Eye (tissue), 1 donor: Measurements from ENCODE around the gene SPP1.
A peak's percentile ranks its signal among the peaks of the same experiment; 100 is the strongest.

ENCODE experiments used
- DNase-seq: peaks from one replicate; pipeline ENCODE4 v3.0.0-alpha.2; 2015

The SPP1 gene

DNA sequence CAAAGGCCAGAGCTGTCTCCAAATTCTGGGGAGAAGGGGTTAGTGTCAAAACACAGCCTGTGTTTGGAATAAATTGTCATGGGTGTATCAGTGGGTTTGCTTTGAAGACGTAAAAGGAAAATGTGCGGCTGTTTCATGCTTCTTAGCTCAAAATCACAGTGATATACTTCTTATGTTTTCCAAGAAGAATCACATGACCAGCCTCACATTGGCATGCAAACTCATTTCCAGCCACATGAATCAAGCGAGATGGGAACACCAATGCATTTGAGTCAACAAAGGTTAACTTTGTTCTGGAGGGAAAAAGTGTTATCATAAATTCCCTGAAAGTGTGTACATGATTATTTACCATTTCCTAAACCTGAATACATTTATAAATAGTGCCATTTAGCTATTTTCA, 19.0 kb upstream of the SPP1 start:
- no peak for DNase-seq

DNA sequence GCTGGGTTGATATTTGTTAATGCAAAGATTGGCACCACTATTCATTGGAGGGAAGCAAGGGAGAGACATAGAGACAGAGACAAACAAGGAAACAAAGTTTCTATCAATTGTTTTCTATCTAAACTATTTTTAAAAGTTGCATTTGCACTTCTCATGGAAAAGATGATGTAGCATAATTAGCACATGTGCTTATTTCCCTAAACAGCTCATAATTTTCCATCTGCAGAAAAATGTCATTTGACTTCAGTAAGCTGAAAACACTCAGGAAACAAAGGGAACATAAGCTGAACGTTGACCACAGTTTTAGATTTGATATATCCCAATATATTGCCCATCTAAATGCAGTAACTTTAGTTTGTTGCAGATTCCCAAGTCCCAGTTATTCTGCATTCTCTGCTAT, 18.5 kb upstream of the SPP1 start:
- no peak for DNase-seq

DNA sequence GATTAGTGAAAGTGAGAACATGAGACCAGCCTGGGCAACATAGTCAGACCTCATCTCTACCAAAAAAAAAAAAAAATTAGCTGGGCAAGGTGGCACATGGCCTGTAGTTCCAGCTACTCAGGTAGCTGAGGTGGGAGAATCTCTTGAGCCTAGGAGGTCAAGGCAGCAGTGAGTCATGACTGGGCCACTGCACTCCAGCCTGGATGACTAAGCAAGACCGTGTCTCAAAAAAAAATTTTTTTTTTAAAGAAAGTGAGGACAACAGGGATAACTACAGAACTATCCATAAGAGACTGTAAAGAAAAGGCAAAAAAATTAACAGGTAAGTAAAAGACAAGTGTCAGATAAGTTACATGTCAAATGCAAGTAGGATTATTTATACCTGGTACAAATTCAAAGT, 13.5 kb upstream of the SPP1 start:
- no peak for DNase-seq

DNA sequence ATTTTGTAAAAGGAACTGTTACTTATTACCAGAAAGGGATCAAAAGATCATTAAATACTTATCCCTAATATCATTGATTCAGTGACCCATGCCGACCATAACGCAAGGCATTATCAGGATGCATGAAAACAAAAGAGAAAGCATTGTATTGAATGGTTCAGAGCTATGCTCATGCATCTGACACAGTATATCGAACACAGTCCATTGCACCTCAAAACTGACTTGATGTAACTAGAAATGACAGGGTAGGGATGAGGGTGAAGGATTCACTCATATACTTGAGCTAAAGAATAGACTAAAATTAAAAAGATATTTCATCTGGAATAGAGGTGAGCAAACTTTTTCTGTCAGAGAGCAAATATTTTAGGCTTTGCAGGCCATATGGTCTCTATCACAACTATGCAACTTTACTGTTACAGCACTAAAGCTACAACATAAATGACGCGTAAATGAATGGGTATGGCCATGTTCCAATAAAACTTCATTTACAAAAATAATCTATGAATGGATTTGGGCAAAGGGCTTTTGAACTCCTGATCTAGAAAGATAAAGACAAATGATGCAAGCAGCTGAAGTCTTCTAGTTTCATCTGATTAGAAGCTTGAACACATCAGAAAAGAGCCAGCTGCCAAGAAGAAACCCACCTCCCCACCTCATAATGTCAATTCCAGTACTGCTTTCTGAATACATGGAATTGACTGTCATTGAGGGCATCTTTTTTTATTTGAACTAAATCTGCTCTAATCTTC, 12.9 kb upstream of the SPP1 start:
- peak; percentile 82 for DNase-seq

DNA sequence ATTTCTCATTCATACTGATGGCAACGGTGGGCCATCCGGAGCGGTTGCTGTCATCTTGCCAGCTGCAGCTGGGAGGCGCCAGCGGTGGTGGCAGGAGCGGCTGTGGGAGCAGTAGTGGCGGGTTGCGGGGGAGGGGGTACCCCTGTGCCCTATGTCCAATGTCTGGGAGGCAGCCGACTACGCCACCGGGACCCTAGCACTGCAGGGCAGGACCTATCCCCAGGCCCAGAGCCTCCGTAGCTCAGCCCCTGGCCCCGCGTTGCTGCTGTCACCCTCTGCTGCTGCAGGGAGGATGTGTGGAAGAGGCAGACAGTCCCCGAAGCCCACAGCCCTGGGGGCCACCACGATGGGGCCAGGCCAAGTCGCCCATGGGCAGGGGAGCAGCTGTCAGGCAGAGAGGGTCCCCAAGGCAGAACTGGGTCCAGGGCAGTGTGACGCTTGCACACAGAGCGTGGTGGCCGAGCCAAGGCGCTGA, 10.0 kb upstream of the SPP1 start:
- no peak for DNase-seq

DNA sequence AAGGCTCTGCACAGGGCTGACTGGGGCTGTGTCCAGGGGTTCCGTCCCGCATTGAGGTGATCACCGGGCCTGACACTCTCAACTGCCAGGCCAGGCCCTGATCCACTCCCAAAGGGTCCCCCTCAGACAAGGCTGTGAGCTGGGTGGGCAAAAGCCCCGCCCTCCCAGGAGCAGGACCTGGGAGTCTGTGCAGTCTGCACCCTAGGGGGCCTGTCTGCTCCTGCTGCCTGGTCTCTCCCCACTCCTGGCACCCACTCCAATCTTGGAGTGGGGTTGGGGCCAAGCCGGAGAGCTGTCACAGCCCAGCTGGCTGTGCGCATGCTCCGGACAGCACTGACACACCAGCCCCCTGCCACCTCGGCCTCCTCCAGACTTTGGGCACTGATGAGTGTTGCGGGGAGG, 9.4 kb upstream of the SPP1 start:
- no peak for DNase-seq

DNA sequence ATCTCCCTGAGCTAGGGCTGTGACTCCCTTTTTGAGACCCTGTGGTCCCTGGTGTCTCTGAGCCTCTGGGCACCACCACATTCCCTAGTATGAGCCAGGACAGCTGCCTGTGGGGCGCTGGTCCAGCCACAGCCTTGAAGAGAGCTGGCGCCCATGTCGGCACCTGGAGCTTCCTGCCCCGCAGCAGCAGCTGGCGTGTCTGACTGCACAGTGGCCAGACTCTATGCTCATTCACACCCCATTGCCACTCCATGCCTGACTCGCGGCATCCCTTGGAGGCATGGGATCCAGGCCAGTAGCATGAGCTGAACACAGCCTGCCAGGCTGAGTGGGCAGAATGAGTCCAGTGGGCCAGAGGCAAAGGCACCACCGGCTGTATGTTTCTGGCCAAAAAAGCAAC, 8.3 kb upstream of the SPP1 start:
- no peak for DNase-seq

DNA sequence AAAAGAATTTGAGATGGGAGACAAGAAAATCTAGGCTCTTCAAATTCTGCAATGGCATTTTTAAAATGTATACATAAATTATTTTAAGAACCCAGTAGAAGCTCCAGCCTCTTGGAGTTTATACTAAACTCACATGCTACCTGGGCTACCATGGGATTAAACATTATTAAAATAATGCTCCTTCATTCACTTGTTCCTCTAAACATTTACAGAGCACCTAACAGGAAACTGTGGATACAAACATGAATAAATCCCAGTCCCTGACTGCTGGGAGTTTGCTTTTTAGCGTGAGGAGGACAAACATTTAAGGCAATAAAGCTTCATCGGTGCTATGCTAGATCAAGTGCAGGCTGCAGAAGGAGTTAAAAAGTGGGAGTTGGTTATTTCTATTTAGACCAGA, 5.4 kb upstream of the SPP1 start:
- DNase-seq = no peak

DNA sequence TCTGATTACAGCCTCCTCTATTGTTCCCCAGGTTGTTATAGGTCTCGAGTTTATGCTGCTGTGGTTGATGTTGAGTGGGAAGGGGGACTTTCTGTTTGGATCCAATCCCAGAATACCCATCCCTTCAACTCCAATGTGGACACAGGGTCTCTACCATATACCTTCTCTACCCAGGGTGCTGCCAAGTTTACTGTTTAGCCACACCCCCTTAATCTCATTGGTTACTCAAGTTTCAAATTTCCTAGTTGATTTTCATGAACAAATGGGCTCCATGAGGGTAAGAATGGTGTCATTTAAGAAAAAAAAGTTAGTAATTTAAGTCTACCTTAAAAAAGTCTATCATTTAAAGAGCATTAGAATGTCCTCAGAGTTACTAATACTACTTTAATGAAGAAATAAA, 3.6 kb upstream of the SPP1 start:
- no peak for DNase-seq

DNA sequence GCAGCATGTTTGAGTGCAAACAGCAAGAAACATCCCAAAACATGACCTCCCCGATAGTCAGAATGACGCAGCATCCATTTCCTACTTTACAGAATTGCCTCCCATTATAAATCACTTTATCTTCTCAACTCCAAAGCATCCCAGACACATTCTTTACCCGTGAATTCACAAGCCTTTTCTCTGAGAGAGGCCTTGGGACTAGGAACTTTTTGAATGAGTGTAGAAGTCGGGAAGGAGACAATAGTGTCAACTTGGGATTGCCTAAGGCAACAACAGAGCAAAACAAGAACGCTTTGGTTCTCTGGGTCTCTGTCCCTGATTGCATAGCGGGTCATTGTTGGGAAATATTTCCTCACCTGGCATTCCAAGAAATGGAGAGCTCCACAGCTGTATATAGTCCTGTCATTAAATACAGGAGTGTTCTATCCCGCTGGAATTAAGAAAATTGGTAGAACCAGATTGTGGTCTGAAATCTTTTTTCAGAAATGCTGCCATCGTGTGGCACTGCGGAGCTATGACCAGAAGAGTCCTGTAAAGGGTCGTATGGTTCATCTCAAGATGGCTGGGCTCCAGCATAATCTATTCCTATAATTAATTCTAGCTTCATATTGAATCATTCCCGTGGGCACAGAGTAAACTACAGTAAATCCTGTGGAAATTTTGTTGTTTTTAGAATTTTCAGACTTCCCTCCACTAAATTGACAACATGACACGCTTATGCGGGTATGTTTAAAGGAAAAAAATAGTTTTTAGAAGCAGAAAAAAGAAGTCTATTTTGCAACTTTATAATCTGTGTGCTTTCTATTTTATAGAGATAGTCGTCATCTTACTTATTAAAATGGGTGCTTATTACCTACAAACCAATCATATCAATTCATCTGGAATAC, 2.0 kb upstream of the SPP1 start:
- peak; percentile 85 for DNase-seq

DNA sequence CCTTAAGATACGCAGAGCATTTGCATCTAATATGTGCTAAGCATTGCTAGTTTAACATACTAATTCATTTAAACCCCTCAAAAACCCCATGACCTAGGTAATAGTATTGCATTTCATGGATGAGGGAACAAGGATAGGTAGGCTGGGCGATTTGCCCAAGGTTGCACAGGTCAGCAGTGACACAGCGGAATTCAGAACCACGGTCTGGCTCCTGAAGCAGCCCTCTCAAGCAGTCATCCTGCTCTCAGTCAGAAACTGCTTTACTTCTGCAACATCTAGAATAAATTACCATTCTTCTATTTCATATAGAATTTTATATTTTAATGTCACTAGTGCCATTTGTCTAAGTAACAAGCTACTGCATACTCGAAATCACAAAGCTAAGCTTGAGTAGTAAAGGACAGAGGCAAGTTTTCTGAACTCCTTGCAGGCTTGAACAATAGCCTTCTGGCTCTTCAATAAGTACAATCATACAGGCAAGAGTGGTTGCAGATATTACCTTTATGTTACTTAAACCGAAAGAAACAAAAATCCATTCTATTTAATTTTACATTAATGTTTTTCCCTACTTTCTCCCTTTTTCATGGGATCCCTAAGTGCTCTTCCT, 555 bp upstream of the SPP1 start:
- DNase-seq = no peak

DNA sequence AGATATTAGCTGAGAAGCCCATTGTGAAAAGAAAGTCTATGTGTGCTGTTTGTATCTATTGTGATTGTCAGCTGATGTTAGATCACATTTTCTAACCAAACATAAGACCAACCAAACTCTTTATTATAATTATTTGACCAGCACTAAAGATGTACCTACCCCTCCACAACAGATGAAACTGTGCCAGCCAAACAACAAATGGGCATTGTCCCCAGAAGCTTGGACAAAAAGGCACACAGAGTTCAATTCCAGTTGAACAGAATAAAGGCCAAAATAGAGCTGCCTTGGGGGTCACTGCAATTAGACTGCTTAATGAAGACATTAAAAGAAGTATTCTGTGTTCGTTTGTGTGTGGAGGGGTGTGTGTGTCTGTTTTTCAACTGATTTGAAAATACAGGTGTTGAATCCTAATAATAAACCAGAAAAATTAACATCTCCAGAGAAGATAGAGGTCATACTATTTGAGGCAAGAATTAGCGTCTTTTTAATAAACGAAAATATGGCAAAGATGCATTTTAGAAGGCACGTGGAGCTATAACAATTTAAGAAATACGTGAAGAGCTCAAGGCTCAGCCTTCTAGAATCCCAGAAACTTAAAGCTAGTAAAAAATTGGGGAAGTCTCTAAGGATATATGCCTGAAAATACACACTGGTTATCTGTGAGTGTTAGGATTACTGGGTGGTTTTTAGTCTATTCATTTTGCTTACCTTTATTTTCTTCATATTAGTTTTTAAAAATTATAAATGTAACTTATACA, 2.2 kb downstream of the SPP1 start:
- peak; percentile 51 for DNase-seq

DNA sequence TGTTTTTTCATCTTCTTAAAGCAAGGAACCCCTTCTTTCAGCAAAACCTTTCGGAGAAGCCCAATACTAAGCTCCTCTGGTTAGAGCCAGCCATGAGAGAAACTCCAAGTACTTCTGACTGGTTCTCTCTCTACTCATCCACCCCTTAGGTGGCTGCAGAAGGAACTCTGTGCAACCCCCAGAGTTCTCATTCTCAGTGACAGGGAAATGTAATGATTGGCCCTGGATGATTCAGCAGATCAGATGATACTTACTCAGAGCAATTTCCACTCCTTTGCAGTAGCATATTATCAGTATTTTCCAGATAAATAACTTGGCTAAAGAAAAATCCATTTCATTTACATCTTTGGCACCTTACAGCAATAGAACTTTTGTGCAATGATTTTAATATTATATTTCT, 3.2 kb downstream of the SPP1 start:
- DNase-seq = no peak

DNA sequence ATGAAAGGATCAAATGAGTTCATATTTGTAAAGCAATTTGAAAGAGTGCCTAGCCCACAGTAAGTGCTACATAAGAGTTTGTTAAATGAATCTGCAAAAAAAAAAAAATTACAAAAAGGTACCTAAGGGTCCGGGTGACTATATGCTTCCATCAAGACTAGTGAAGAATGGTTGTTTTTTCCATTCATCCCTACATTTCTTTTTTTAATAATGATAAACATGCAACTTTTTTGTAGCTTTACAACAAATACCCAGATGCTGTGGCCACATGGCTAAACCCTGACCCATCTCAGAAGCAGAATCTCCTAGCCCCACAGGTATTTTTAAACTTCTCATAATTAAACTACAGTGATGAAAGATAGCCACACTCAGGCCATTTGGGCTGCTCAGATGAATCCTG, 4.3 kb downstream of the SPP1 start:
- no peak for DNase-seq

DNA sequence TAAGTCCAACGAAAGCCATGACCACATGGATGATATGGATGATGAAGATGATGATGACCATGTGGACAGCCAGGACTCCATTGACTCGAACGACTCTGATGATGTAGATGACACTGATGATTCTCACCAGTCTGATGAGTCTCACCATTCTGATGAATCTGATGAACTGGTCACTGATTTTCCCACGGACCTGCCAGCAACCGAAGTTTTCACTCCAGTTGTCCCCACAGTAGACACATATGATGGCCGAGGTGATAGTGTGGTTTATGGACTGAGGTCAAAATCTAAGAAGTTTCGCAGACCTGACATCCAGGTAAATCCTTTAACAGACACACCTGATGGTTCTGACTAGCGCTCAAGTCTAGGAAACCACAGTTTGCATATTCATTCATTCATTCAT, 6.0 kb downstream of the SPP1 start:
- DNase-seq = no peak

DNA sequence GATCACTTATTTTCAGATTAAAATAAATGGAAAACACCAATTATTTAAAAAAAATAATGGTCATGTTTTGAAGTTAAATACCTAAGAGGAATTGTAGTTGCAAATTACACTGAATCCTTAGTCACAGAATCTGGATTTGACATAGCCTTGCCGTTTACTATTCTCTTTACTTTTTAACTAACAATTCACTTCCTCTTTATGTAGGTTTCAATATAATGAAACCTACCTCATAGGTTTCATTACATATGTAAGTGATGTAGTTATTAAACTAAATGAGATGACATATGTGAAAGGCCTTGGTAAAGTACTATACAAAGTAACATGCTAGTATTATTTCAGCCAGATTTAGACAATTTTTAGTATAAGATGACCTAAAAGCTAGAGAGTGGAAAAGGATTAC, 6.5 kb downstream of the SPP1 start:
- no peak for DNase-seq

DNA sequence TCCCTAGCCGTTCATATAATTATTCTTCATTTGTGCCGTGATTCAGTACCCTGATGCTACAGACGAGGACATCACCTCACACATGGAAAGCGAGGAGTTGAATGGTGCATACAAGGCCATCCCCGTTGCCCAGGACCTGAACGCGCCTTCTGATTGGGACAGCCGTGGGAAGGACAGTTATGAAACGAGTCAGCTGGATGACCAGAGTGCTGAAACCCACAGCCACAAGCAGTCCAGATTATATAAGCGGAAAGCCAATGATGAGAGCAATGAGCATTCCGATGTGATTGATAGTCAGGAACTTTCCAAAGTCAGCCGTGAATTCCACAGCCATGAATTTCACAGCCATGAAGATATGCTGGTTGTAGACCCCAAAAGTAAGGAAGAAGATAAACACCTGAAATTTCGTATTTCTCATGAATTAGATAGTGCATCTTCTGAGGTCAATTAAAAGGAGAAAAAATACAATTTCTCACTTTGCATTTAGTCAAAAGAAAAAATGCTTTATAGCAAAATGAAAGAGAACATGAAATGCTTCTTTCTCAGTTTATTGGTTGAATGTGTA, 7.0 kb downstream of the SPP1 start:
- DNase-seq = no peak

DNA sequence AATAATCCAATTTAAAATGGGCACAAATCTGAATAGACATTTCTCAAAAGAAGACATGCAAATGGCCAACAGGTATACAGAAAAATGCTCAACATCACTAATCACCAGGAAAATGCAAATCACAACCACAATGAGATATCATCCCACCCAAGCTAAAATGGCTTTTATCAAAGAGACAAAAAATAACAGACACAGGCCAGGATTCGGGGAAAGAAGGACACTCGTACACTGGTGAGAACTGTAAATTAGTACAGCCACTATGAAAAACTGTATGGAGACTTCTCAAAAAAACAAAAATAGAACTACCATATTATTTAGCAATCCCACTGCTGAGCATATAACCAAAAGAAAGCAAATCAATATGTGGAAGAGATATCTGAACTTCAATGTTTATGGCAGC, 8.5 kb downstream of the SPP1 start:
- DNase-seq = no peak

DNA sequence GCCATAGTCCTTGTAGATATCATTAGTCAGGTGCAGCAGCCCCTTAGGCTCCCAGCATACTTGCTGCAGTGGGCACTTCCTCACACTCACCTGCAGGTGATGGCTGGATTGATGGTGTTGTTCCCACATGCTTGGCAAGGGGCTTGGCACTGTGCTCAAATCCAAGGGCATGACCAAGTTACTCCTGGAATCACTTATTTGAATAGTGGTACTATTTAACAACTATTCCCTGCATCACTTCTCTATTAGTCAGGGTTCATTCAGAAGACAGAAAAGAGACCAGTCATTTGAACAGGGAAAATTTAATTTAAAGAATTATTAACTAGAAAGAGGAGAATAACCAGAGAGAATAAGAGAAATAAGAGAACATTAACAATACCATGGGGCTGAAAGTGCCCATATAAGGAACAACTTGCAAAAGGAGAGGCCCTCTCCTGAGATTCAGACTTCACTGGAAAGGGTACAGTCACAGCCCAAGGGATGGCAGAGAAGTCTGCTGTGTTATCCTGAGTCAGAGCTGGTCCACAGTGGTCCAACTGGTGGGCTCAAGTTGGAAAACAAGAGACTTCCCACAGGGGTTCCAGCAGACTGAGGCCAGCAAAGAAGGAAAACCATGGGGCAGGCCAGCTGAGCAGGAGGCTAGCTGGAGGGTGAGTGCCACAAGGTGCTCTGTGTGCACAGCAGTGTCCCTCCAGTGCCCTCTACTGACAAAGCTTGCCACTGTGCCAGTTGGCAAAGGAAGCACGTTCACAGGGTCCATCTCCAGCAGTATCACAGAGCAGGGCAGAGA, 9.8 kb downstream of the SPP1 start:
- peak; percentile 47 for DNase-seq

DNA sequence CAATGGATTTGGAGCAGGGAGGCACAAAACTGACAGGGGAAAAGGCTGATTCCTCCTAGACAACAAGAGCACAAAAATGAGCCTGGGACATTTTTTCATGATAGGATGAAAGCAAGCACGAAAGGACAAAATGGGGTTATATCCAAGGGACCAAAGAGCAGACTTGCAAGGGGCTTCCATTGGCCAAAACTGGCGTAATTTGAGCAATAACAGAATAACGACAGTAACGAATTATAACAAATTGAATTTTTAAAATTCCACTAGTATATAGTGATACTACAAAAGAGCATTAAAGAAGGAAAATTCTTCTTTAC, 10.3 kb downstream of the SPP1 start:
- DNase-seq = no peak

DNA sequence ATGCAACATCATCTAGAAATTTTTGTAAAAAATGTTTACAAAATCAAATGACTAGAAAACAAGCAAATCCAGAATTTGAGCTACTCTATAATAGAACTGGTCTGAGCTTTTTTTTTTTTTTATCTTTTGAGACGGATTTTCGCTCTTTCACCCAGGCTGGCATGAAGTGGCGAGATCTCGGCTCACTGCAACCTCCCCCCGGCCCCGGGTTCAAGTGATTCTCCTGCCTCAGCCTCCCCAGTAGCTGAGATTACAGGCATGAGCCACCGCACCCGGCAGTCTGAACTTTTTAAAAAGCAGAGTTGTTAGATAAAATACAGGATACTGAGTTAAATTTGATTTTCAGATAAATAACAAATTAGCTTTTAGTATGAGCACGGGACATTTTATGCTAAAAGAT, 11.0 kb downstream of the SPP1 start:
- no peak for DNase-seq

DNA sequence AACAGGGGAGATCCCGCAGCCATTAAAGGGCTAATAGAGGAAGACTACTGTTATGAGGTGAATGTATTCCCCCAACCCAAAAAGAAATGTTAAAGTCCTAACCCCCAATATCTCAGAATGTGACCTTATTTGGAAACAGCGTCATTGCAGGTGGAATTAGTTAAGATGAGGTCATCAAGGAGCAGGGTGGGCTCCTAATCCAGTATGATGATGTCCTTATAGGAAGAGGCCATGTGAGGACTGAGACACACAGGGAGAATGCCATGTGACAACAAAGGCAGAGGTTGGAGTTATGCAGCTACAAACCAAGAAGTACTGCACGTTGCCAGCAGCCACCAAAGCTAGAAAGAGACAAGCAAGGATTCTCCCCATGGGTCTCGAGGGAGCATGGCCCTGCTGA, 14.3 kb downstream of the SPP1 start:
- no peak for DNase-seq
